Measurements from ENCODE around the gene CRX.
"Not testable (repeated sequence)": the region's sequence is repeated elsewhere in the genome, so short reads cannot be mapped to it uniquely, and the experiment has no call there.

The CRX gene

GRCh38 chr19:47859838-47860237, 38.1 kb downstream of the CRX start:
- DNase-seq (ENCODE audit: low spot score) = not testable (repeated sequence)

- DNase-seq (ENCODE audit: low spot score) = no peak
Observed at GRCh38 chr19:47860602-47861297, 39.0 kb downstream of the CRX start.

DNA sequence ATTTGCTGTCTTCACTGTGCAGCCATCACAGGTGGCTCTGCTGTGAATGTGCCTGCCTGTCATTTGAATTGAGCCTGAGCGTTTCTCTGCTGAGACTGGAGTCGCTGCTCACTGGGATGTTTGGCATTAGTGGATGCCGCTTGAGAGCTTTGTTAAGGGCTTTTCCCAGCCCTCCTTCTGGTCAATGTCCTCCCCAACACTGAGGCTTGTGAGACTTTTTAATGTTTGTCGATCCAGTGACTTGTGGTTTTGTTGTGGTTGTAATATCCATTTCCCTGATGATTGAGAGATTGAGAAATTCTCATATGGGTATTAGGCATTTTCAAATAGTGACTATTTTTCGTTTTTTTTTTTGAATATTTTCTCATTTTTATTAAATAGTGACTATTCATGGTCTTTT, 39.9 kb downstream of the CRX start:
- no peak for DNase-seq (ENCODE audit: low spot score)

- peak; percentile 72 for DNase-seq (ENCODE audit: low spot score)
Observed at GRCh38 chr19:47863514-47863936, 41.8 kb downstream of the CRX start.

DNA sequence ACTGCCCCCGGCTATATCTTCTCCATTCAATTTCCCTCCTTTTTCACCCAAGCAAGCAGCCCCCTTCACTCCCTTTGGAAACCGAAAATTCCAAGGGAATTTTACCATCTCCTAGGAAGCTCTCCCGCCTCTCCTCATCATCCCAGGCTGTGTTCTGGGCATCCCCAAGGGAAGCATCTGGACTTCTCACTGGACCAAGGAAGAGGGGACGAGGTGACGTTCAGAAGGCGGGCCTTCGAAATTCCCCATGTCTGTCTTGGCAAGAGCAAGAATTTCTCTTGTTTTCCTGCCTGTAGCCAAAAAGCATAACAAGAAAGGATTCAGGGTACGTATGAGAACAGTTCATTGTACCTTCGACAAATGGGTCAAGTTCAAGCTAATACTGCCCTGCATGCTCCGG, 43.4 kb downstream of the CRX start:
- DNase-seq (ENCODE audit: low spot score) = no peak

DNA sequence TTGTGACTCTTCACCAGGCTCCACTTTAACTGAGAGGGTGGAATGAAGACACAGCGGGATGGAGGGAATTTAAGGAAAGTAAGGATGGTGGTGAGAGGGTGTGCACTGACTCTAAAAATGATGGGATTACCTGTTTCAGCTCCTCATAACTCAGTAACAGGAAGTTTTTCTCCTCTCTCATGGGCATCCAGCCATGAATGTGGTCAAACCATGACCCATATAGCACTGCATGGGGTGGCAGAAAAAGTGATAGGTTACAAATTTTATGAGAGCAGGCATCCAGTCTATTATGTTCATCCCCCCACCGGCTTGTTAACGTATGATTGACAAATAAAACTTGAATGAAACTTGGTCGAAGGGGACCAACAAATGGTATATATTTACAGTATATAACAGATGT, 57.2 kb downstream of the CRX start:
- no peak for DNase-seq (ENCODE audit: low spot score)

- not testable (repeated sequence) for DNase-seq (ENCODE audit: low spot score)
Observed at GRCh38 chr19:47879385-47879784, 57.6 kb downstream of the CRX start.

- DNase-seq (ENCODE audit: low spot score) = no peak
Observed at GRCh38 chr19:47881757-47882156, 60.0 kb downstream of the CRX start.

- DNase-seq (ENCODE audit: low spot score) = no peak
Observed at GRCh38 chr19:47882890-47883289, 61.2 kb downstream of the CRX start.

- DNase-seq (ENCODE audit: low spot score) = no peak
Observed at GRCh38 chr19:47885067-47885463, 63.3 kb downstream of the CRX start.

- DNase-seq (ENCODE audit: low spot score) = no peak
Observed at GRCh38 chr19:47886010-47886559, 64.3 kb downstream of the CRX start, which contains the start of gene SULT2A1. Gene SULT2A1, minus strand, starts transcription at chr19:47886315. Its CDS starts 58 bp downstream, at chr19:47886257.

- no peak for DNase-seq (ENCODE audit: low spot score)
Observed at GRCh38 chr19:47890865-47891621, 69.3 kb downstream of the CRX start.

GRCh38 chr19:47891622-47891922, 69.8 kb downstream of the CRX start:
- no peak for DNase-seq (ENCODE audit: low spot score)

DNA sequence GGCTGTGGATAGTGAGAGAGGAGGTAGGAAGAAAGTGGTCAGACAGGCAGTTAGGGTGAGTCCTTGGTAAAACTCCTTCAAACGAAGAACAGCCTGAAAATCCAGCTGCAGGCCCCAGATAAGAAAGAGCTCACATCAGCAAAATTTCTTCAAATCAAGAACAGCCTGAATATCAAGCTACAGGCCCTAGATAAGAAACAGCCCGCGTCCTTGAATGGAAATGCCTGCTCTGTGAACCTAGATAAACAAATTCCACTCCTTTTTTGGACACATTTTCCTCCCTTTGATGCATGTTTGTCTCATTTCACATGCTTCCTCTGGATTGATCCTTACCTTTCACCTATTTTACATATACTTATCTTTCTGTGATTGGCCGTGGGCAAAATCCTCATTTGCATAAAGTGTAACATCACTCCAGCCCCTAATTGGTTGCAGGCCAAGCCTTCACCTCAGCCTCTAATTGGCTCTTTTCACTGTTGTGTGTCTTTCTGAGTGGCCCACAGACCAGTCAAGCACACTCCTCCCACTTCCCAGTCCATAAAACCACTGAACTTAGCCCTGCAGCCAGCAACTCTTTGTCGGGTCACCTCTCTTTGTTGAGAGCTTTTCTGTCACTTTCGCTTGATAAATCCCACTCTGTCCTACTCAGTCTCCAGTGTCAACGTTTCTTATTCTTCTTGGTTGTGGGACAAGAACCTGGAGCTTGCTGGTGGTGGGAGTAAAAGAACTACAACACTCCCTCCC, 70.4 kb downstream of the CRX start:
- DNase-seq (ENCODE audit: low spot score) = no peak
